ENCODE results near the gene SORCS3.

The SORCS3 gene

GRCh38 chr10:105075031-105075430 lies 433.9 kb downstream of the SORCS3 start:
- Histone ChIP-seq H3K9me3 (replicated peaks; ENCODE audit: low read length) (no peaks in the 10 kb centered on the region), H3K4me2 (ENCODE audit: low read length) (no peak overlapping the region), H3K9ac (ENCODE audit: low read depth, low read length) (no peak overlapping the region), H3K4me3 (ENCODE audit: low read length) (no peak overlapping the region), H3K27me3 (ENCODE audit: control insufficient read depth, insufficient read depth, low read length) (no peaks in the 10 kb centered on the region), H3K36me3 (ENCODE audit: insufficient read depth, low read length) (no peaks in the 10 kb centered on the region), H3K4me1 (ENCODE audit: control insufficient read depth, insufficient read depth, low read length) (no peaks in the 10 kb centered on the region)

GRCh38 chr10:105085980-105086379 lies 444.9 kb downstream of the SORCS3 start:
- H3K9me3 ChIP-seq (replicated peaks; ENCODE audit: low read length), result no peaks in the 10 kb centered on the region
- no peaks in the 10 kb centered on the region for H3K36me3 ChIP-seq (ENCODE audit: insufficient read depth, low read length)

GRCh38 chr10:105094048-105094447 lies 453.0 kb downstream of the SORCS3 start:
- H3K4me2 ChIP-seq (ENCODE audit: low read length), result no peak overlapping the region
- H3K4me1 ChIP-seq (ENCODE audit: control insufficient read depth, insufficient read depth, low read length), result no peaks in the 10 kb centered on the region
- no peak overlapping the region for H3K4me3 ChIP-seq (ENCODE audit: low read length)
- no peaks in the 10 kb centered on the region for H3K9me3 ChIP-seq (replicated peaks; ENCODE audit: low read length)
- no peaks in the 10 kb centered on the region for H3K27me3 ChIP-seq (ENCODE audit: control insufficient read depth, insufficient read depth, low read length)
- no peak overlapping the region for H3K9ac ChIP-seq (ENCODE audit: low read depth, low read length)
- H3K36me3 ChIP-seq (ENCODE audit: insufficient read depth, low read length), result no peaks in the 10 kb centered on the region

More at GRCh38 chr10:105085980-105086379, 444.9 kb downstream of the SORCS3 start:
- Histone ChIP-seq H3K9ac (ENCODE audit: low read depth, low read length) (no peak overlapping the region), H3K4me3 (ENCODE audit: low read length) (no peak overlapping the region), H3K4me1 (ENCODE audit: control insufficient read depth, insufficient read depth, low read length) (no peaks in the 10 kb centered on the region), H3K4me2 (ENCODE audit: low read length) (no peak overlapping the region), H3K27me3 (ENCODE audit: control insufficient read depth, insufficient read depth, low read length) (no peaks in the 10 kb centered on the region)

- Histone ChIP-seq H3K27me3 (ENCODE audit: control insufficient read depth, insufficient read depth, low read length) (no peaks in the 10 kb centered on the region), H3K9me3 (replicated peaks; ENCODE audit: low read length) (no peaks in the 10 kb centered on the region), H3K36me3 (ENCODE audit: insufficient read depth, low read length) (no peaks in the 10 kb centered on the region), H3K9ac (ENCODE audit: low read depth, low read length) (no peak overlapping the region), H3K4me1 (ENCODE audit: control insufficient read depth, insufficient read depth, low read length) (no peaks in the 10 kb centered on the region), H3K4me3 (ENCODE audit: low read length) (no peak overlapping the region), H3K4me2 (ENCODE audit: low read length) (no peak overlapping the region)
Observed at GRCh38 chr10:105096316-105096715, 455.2 kb downstream of the SORCS3 start.

- Histone ChIP-seq H3K9me3 (replicated peaks; ENCODE audit: low read length) (no peaks in the 10 kb centered on the region), H3K4me1 (ENCODE audit: control insufficient read depth, insufficient read depth, low read length) (no peaks in the 10 kb centered on the region), H3K27me3 (ENCODE audit: control insufficient read depth, insufficient read depth, low read length) (no peaks in the 10 kb centered on the region), H3K9ac (ENCODE audit: low read depth, low read length) (no peak overlapping the region), H3K4me2 (ENCODE audit: low read length) (no peak overlapping the region), H3K36me3 (ENCODE audit: insufficient read depth, low read length) (no peaks in the 10 kb centered on the region), H3K4me3 (ENCODE audit: low read length) (no peak overlapping the region)
Observed at GRCh38 chr10:105102977-105103376, 461.9 kb downstream of the SORCS3 start.

GRCh38 chr10:105104297-105104696 lies 463.2 kb downstream of the SORCS3 start:
- Histone ChIP-seq H3K4me2 (ENCODE audit: low read length) (no peak overlapping the region), H3K9me3 (replicated peaks; ENCODE audit: low read length) (no peaks in the 10 kb centered on the region), H3K27me3 (ENCODE audit: control insufficient read depth, insufficient read depth, low read length) (no peaks in the 10 kb centered on the region)

GRCh38 chr10:105109164-105109563 lies 468.1 kb downstream of the SORCS3 start:
- Histone ChIP-seq H3K4me2 (ENCODE audit: low read length) (no peak overlapping the region), H3K27me3 (ENCODE audit: control insufficient read depth, insufficient read depth, low read length) (no peaks in the 10 kb centered on the region), H3K36me3 (ENCODE audit: insufficient read depth, low read length) (no peaks in the 10 kb centered on the region), H3K4me1 (ENCODE audit: control insufficient read depth, insufficient read depth, low read length) (no peaks in the 10 kb centered on the region), H3K9ac (ENCODE audit: low read depth, low read length) (no peak overlapping the region), H3K4me3 (ENCODE audit: low read length) (no peak overlapping the region), H3K9me3 (replicated peaks; ENCODE audit: low read length) (no peaks in the 10 kb centered on the region)

More at GRCh38 chr10:105104297-105104696, 463.2 kb downstream of the SORCS3 start:
- no peak overlapping the region for H3K4me3 ChIP-seq (ENCODE audit: low read length)
- no peaks in the 10 kb centered on the region for H3K4me1 ChIP-seq (ENCODE audit: control insufficient read depth, insufficient read depth, low read length)
- H3K9ac ChIP-seq (ENCODE audit: low read depth, low read length), result no peak overlapping the region
- no peaks in the 10 kb centered on the region for H3K36me3 ChIP-seq (ENCODE audit: insufficient read depth, low read length)

GRCh38 chr10:105112862-105113261 lies 471.8 kb downstream of the SORCS3 start:
- H3K9ac ChIP-seq (ENCODE audit: low read depth, low read length), result no peak overlapping the region

GRCh38 chr10:105113666-105114065 lies 472.6 kb downstream of the SORCS3 start:
- Histone ChIP-seq H3K27me3 (ENCODE audit: control insufficient read depth, insufficient read depth, low read length) (no peaks in the 10 kb centered on the region), H3K4me1 (ENCODE audit: control insufficient read depth, insufficient read depth, low read length) (no peaks in the 10 kb centered on the region), H3K4me2 (ENCODE audit: low read length) (no peak overlapping the region), H3K36me3 (ENCODE audit: insufficient read depth, low read length) (no peaks in the 10 kb centered on the region), H3K9ac (ENCODE audit: low read depth, low read length) (no peak overlapping the region), H3K4me3 (ENCODE audit: low read length) (no peak overlapping the region), H3K9me3 (replicated peaks; ENCODE audit: low read length) (no peaks in the 10 kb centered on the region)

More at GRCh38 chr10:105112862-105113261, 471.8 kb downstream of the SORCS3 start:
- Histone ChIP-seq H3K4me1 (ENCODE audit: control insufficient read depth, insufficient read depth, low read length) (no peaks in the 10 kb centered on the region), H3K36me3 (ENCODE audit: insufficient read depth, low read length) (no peaks in the 10 kb centered on the region), H3K4me3 (ENCODE audit: low read length) (no peak overlapping the region), H3K4me2 (ENCODE audit: low read length) (no peak overlapping the region), H3K9me3 (replicated peaks; ENCODE audit: low read length) (no peaks in the 10 kb centered on the region), H3K27me3 (ENCODE audit: control insufficient read depth, insufficient read depth, low read length) (no peaks in the 10 kb centered on the region)

GRCh38 chr10:105121743-105122142 lies 480.7 kb downstream of the SORCS3 start:
- Histone ChIP-seq H3K9me3 (replicated peaks; ENCODE audit: low read length) (no peaks in the 10 kb centered on the region), H3K36me3 (ENCODE audit: insufficient read depth, low read length) (no peaks in the 10 kb centered on the region), H3K4me2 (ENCODE audit: low read length) (no peak overlapping the region), H3K4me3 (ENCODE audit: low read length) (no peak overlapping the region), H3K9ac (ENCODE audit: low read depth, low read length) (no peak overlapping the region), H3K4me1 (ENCODE audit: control insufficient read depth, insufficient read depth, low read length) (no peaks in the 10 kb centered on the region), H3K27me3 (ENCODE audit: control insufficient read depth, insufficient read depth, low read length) (no peaks in the 10 kb centered on the region)

- Histone ChIP-seq H3K27me3 (ENCODE audit: control insufficient read depth, insufficient read depth, low read length) (no peaks in the 10 kb centered on the region), H3K4me3 (ENCODE audit: low read length) (no peak overlapping the region), H3K4me1 (ENCODE audit: control insufficient read depth, insufficient read depth, low read length) (no peaks in the 10 kb centered on the region), H3K36me3 (ENCODE audit: insufficient read depth, low read length) (no peaks in the 10 kb centered on the region), H3K9me3 (replicated peaks; ENCODE audit: low read length) (no peaks in the 10 kb centered on the region), H3K4me2 (ENCODE audit: low read length) (no peak overlapping the region), H3K9ac (ENCODE audit: low read depth, low read length) (no peak overlapping the region)
Observed at GRCh38 chr10:105128111-105128510, 487.0 kb downstream of the SORCS3 start.

- Histone ChIP-seq H3K36me3 (ENCODE audit: insufficient read depth, low read length) (no peaks in the 10 kb centered on the region), H3K9me3 (replicated peaks; ENCODE audit: low read length) (no peaks in the 10 kb centered on the region), H3K4me3 (ENCODE audit: low read length) (no peak overlapping the region), H3K4me1 (ENCODE audit: control insufficient read depth, insufficient read depth, low read length) (no peaks in the 10 kb centered on the region), H3K4me2 (ENCODE audit: low read length) (no peak overlapping the region), H3K27me3 (ENCODE audit: control insufficient read depth, insufficient read depth, low read length) (no peaks in the 10 kb centered on the region), H3K9ac (ENCODE audit: low read depth, low read length) (no peak overlapping the region)
Observed at GRCh38 chr10:105138358-105138757, 497.3 kb downstream of the SORCS3 start.

Data from skeletal muscle satellite cell (primary cell).